Measurements from ENCODE around the gene GLB1L2. TPM values are rescaled to one million over a fixed set of nuclear protein-coding genes. Genes with fewer than 3 reads are reported as not detected.

Gene GLB1L2
- total RNA-seq, 3 donors from 2014 or later (not counting 1 experiment from before 2014, with no cell fraction given), result 0.57 to 3.3 (median 0.61) TPM

DNA sequence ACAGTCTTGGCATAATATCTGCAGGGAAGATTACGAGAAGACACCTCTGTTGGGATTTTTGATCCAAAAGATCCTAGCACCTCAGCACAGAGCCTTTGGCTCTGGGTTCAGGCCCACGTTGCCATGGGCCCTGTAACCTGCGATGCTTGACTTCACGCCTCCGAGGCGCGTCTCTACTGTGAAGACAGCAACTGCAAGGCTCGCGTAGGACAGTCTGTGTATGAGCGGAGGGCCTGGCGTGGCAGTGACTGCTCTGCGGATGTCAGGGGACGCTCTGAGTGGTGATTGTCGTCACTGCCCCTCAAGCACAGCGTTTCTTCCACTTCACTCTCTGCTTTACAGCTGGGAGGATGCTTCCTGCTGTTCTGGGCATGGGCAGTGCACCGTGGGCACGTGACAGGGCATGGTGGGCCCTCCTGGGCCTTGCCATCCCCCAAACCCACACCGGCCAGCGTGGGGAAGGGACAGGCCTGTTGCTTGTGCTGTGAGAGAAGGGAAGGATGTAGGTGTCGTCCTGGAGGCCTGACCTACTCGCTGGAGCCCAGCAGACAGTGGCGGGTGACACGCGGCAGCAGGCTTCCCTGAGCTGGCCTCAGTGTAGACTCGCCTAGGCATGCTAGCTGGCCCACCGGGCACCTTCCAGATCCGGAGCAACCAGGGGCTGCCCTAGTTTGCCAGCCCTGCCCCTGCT, 26.5 kb downstream of the GLB1L2 start:
- peaks cover 13 to 40% of the 10 kb centered on the region in 2 donors for H3K27me3 Mint-ChIP-seq (ENCODE audit: low read depth in 2 of 2)
- Histone ChIP-seq H3K4me3 (ENCODE audit: low read length) (no peak overlapping the region), H3K27ac (ENCODE audit: low read length) (no peak overlapping the region), H3K27me3 (ENCODE audit: control insufficient read depth, insufficient read depth, low read length) (no peaks in the 10 kb centered on the region), H3K4me1 (ENCODE audit: control insufficient read depth, insufficient read depth, low read length) (peaks cover 12% of the 10 kb centered on the region), H3K9me3 (ENCODE audit: control insufficient read depth, insufficient read depth, low read length) (no peaks in the 10 kb centered on the region), H3K36me3 (ENCODE audit: control insufficient read depth, insufficient read depth, low read length) (no peaks in the 10 kb centered on the region)
- H3K36me3 Mint-ChIP-seq, result peaks cover 16% of the 10 kb centered on the region
- H3K4me1 Mint-ChIP-seq, result peaks cover 10 to 21% of the 10 kb centered on the region in 2 donors
- DNase-seq (no peak), ATAC-seq (no peak)
- no peaks in the 10 kb centered on the region for H3K9me3 Mint-ChIP-seq
- no peak overlapping the region for H3K4me3 Mint-ChIP-seq
- WGBS (ENCODE audit: insufficient coverage), result 94% methylated on average over 27 of the region's 27 CpGs
- TF ChIP-seq, protein P1, sequence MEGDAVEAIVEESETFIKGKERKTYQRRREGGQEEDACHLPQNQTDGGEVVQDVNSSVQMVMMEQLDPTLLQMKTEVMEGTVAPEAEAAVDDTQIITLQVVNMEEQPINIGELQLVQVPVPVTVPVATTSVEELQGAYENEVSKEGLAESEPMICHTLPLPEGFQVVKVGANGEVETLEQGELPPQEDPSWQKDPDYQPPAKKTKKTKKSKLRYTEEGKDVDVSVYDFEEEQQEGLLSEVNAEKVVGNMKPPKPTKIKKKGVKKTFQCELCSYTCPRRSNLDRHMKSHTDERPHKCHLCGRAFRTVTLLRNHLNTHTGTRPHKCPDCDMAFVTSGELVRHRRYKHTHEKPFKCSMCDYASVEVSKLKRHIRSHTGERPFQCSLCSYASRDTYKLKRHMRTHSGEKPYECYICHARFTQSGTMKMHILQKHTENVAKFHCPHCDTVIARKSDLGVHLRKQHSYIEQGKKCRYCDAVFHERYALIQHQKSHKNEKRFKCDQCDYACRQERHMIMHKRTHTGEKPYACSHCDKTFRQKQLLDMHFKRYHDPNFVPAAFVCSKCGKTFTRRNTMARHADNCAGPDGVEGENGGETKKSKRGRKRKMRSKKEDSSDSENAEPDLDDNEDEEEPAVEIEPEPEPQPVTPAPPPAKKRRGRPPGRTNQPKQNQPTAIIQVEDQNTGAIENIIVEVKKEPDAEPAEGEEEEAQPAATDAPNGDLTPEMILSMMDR (IDR thresholded peaks at IDR 0.05), result no peak
- intact Hi-C loops (cut with micrococcal nuclease), result no loop called here
- no peak overlapping the region for H3K27ac Mint-ChIP-seq

DNA sequence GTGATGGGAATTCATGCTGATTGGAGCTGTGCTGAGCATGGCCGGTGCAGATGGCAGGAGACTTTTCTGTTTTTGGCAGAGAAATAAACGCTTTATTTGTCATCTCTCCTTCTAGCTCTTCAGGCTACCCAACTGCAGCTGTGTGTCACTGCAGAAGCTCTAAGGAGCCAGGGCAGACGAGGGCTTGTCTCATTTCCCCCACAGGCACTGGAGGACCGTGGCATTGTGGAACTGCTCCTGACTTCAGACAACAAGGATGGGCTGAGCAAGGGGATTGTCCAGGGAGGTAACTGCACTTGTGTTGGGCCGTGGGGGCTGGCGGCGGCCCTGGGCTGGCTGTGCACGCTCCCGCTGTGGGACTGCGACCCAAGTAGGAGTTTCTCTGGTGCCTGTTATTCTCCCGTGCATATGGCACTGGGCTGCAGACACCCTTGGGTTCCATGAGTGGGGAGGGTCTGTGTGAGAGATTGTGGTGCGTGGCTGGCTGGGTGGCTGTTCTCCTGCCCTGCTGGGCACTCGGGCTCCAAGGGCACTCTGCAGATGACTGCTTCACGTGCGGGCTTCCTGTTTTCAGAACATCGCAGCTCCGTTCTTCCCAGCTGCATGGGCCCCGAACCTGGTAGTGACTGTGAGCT, 27.2 kb downstream of the GLB1L2 start:
- peaks cover 9% of the 10 kb centered on the region for H3K36me3 Mint-ChIP-seq
- intact Hi-C loops (cut with micrococcal nuclease), result no loop called here
- H3K4me3 ChIP-seq (ENCODE audit: low read length), result no peak overlapping the region
- H3K9me3 Mint-ChIP-seq, result no peaks in the 10 kb centered on the region
- H3K4me3 Mint-ChIP-seq, result no peak overlapping the region
- peaks cover 12% of the 10 kb centered on the region for H3K4me1 ChIP-seq (ENCODE audit: control insufficient read depth, insufficient read depth, low read length)
- ATAC-seq (no peak), DNase-seq (no peak)
- no peaks in the 10 kb centered on the region for H3K36me3 ChIP-seq (ENCODE audit: control insufficient read depth, insufficient read depth, low read length)
- 95% methylated on average over 18 of the region's 18 CpGs for WGBS (ENCODE audit: insufficient coverage)
- TF ChIP-seq, protein P1 (IDR thresholded peaks at IDR 0.05), result no peak
- H3K27me3 Mint-ChIP-seq (ENCODE audit: low read depth in 2 of 2), result peaks cover 13 to 40% of the 10 kb centered on the region in 2 donors
- no peaks in the 10 kb centered on the region for H3K27me3 ChIP-seq (ENCODE audit: control insufficient read depth, insufficient read depth, low read length)
- H3K27ac Mint-ChIP-seq, result no peak overlapping the region
- peaks cover 10 to 21% of the 10 kb centered on the region in 2 donors for H3K4me1 Mint-ChIP-seq
- H3K9me3 ChIP-seq (ENCODE audit: control insufficient read depth, insufficient read depth, low read length), result no peaks in the 10 kb centered on the region
- H3K27ac ChIP-seq (ENCODE audit: low read length), result no peak overlapping the region

DNA sequence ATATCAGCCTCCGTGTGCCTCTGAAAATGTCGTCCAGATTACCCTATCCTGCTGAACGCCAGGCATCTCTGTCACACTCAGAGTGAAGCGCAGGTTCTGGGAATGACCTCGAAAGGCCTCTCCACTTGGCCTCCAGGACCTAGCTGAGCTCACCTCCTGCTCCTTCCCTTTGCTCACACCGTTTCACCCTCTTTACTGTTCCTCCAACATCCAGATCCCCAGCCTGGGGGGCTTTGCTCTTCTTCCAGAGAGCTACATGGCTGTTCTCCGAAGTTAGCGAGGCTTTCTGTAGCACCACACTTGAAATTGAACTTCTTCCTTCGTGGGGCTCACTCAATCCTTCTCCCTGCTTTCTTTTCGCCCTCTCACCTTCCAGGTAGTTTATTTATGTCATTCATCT, 27.9 kb downstream of the GLB1L2 start:
- peaks cover 3% of the 10 kb centered on the region for H3K36me3 Mint-ChIP-seq
- H3K9me3 ChIP-seq (ENCODE audit: control insufficient read depth, insufficient read depth, low read length), result no peaks in the 10 kb centered on the region
- peak overlapping the region; percentile 64 for H3K4me3 Mint-ChIP-seq
- DNase-seq, result no peak
- H3K4me1 ChIP-seq (ENCODE audit: control insufficient read depth, insufficient read depth, low read length), result peaks cover 12% of the 10 kb centered on the region
- H3K36me3 ChIP-seq (ENCODE audit: control insufficient read depth, insufficient read depth, low read length), result no peaks in the 10 kb centered on the region
- H3K27me3 ChIP-seq (ENCODE audit: control insufficient read depth, insufficient read depth, low read length), result no peaks in the 10 kb centered on the region
- no peaks in the 10 kb centered on the region for H3K9me3 Mint-ChIP-seq
- intact Hi-C loops (cut with micrococcal nuclease), result loop anchor here (5.0 kb wide), 2 partner anchors 298 to 368 kb away; no protein-coding TSS in a partner anchor
- peaks cover 10 to 21% of the 10 kb centered on the region in 2 donors for H3K4me1 Mint-ChIP-seq
- H3K27ac Mint-ChIP-seq, result peak overlapping the region; percentile 43 to 80
- no peak overlapping the region for H3K27ac ChIP-seq (ENCODE audit: low read length)
- ATAC-seq, result no peak
- TF ChIP-seq, protein P1 (IDR thresholded peaks at IDR 0.05), result no peak
- H3K4me3 ChIP-seq (ENCODE audit: low read length), result no peak overlapping the region
- H3K27me3 Mint-ChIP-seq (ENCODE audit: low read depth in 2 of 2), result peaks cover 13 to 40% of the 10 kb centered on the region in 2 donors
- 89% methylated on average over 10 of the region's 10 CpGs for WGBS (ENCODE audit: insufficient coverage)

Measured in natural killer cell (primary cell).